Kidney (tissue), 14 donors: ENCODE results near the gene AGBL5. TPM values are rescaled to one million over a fixed set of nuclear protein-coding genes. Genes with fewer than 3 reads are reported as not detected.

Source experiments
- DNase-seq, 5 donors: peaks; one replicate each; pipeline ENCODE4 v3.0.0-alpha.2; 2013 to 2020
- FAIRE-seq: peaks from 2 replicates; lab custom pipeline; 2012; peaks lifted over from hg19 to GRCh38; lab: Jason Lieb, UNC
- H3K27ac ChIP-seq, 2 donors: one replicate each; pipeline ENCODE4 v1.7.0; 2013; ENCODE audit warnings: low read depth in 2 of 2, low read length in 2 of 2, inconsistent platforms in 1 of 2
- H3K27me3 ChIP-seq: one replicate; pipeline ENCODE4 v1.7.1; 2013; ENCODE audit warnings: low read length, inconsistent platforms; ENCODE audit not compliant: control insufficient read depth, insufficient read depth
- H3K36me3 ChIP-seq, 3 donors: one replicate each; pipeline versions ENCODE4 v1.7.0 to v1.7.1; 2013; ENCODE audit warnings: low read length in 3 of 3, control low read depth in 1 of 3, inconsistent platforms in 1 of 3; ENCODE audit not compliant: insufficient read depth in 3 of 3, control insufficient read depth in 2 of 3
- H3K4me1 ChIP-seq, 3 donors: one replicate each; pipeline versions ENCODE4 v1.7.0 to v1.7.1; 2013; ENCODE audit warnings: low read length in 3 of 3, inconsistent platforms in 1 of 3, low read depth in 1 of 3; ENCODE audit not compliant: control insufficient read depth in 2 of 3, insufficient read depth in 2 of 3
- H3K4me3 ChIP-seq, 3 donors: one replicate each; pipeline versions ENCODE4 v1.7.0 to v1.8.1; 2013; ENCODE audit warnings: low read length in 3 of 3, control low read depth in 1 of 3, inconsistent platforms in 1 of 3
- H3K9ac ChIP-seq, 3 donors: one replicate each; pipeline versions ENCODE4 v1.7.0 to v1.7.1; 2013; ENCODE audit warnings: low read length in 3 of 3, control low read depth in 1 of 3, inconsistent platforms in 1 of 3
- H3K9me3 ChIP-seq, 3 donors: one replicate each; pipeline versions ENCODE4 v1.7.0 to v1.7.1; 2013; ENCODE audit warnings: low read length in 3 of 3, control low read depth in 1 of 3, inconsistent platforms in 1 of 3; ENCODE audit not compliant: control insufficient read depth in 2 of 3, insufficient read depth in 1 of 3
- intact Hi-C: fragments of 100-400 bp; cut with DNase I; formaldehyde crosslinking; loops from one replicate; pipeline ENCODE4 v1.11.1; 2022
- polyA plus RNA-seq: library from polyadenylated mRNA; stranded (reverse); fragments of 350-450 nt; fragmentation: Illumina TruSeq; extraction: RNeasy Lipid Tissue Mini Kit (QIAGEN cat#74804); gene quantifications from one replicate; pipeline ENCODE4 v1.2.3, GENCODE V29; 2014; ENCODE audit warnings: low read depth, low replicate concordance; ENCODE audit not compliant: insufficient read depth
- total RNA-seq: library from RNA; stranded (reverse); fragmentation: NEBNext Ultra II Directional; extraction: Animal tissue kit (Norgen Biotek cat#: 25700); gene quantifications from one replicate; pipeline ENCODE4 v1.2.1, GENCODE V29; 2021
- TF ChIP-seq, protein P1 (sequence below): IDR thresholded peaks from 3 replicates; pipeline ENCODE4 v1.5.1; 2012; ENCODE audit warnings: mild to moderate bottlenecking, moderate library complexity, borderline replicate concordance; ENCODE audit not compliant: insufficient read depth; ENCODE audit errors: extremely low read depth
- donor health status: control.
- donor health status: control.
- donor health status: control.
- donor health status: control.
- donor health status: control.
- donor health status: DM: yes; HTN: yes; CAD: no.
- donor health status: Normal renal cell carcinoma (clear cell type).

Gene AGBL5
- total and polyA plus RNA-seq, 2 donors from 2014 or later, result 33.4 to 36.5 TPM

DNA sequence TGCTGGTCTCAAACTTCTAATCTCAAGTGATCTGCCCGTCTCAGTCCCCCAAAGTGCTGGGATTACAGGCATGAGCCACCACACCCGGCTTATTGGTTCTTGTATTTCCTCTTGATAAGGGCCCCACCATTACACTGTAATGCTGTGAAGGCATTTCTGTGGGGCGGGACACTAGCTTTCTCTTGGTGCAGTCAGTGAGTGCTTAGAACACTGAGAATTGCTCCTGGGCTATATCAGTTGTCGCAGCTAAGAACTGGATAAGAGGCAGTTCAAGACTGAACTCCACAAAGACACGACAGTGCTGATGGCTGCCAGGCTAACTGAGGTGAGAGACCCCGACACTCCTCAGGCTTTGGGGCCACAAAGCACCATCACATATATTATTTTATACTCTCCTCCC is 37.2 kb downstream of the AGBL5 start:
- Histone ChIP-seq H3K27ac (peak overlapping the region in 1 of 2 donors; percentile 42), H3K4me1 (peaks cover 0 to 16% (median 10%) of the 10 kb centered on the region in 3 donors), H3K9ac (peak overlapping the region in 1 of 3 donors; percentile 42), H3K9me3 (no peaks in the 10 kb centered on the region), H3K36me3 (no peaks in the 10 kb centered on the region), H3K27me3 (no peaks in the 10 kb centered on the region), H3K4me3 (peak overlapping the region in 2 of 3 donors; percentile 55 to 92)
- TF ChIP-seq, protein P1, sequence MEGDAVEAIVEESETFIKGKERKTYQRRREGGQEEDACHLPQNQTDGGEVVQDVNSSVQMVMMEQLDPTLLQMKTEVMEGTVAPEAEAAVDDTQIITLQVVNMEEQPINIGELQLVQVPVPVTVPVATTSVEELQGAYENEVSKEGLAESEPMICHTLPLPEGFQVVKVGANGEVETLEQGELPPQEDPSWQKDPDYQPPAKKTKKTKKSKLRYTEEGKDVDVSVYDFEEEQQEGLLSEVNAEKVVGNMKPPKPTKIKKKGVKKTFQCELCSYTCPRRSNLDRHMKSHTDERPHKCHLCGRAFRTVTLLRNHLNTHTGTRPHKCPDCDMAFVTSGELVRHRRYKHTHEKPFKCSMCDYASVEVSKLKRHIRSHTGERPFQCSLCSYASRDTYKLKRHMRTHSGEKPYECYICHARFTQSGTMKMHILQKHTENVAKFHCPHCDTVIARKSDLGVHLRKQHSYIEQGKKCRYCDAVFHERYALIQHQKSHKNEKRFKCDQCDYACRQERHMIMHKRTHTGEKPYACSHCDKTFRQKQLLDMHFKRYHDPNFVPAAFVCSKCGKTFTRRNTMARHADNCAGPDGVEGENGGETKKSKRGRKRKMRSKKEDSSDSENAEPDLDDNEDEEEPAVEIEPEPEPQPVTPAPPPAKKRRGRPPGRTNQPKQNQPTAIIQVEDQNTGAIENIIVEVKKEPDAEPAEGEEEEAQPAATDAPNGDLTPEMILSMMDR, result no peak
- DNase-seq (no peak), FAIRE-seq (no peak)
- intact Hi-C loops, result no loop called here

DNA sequence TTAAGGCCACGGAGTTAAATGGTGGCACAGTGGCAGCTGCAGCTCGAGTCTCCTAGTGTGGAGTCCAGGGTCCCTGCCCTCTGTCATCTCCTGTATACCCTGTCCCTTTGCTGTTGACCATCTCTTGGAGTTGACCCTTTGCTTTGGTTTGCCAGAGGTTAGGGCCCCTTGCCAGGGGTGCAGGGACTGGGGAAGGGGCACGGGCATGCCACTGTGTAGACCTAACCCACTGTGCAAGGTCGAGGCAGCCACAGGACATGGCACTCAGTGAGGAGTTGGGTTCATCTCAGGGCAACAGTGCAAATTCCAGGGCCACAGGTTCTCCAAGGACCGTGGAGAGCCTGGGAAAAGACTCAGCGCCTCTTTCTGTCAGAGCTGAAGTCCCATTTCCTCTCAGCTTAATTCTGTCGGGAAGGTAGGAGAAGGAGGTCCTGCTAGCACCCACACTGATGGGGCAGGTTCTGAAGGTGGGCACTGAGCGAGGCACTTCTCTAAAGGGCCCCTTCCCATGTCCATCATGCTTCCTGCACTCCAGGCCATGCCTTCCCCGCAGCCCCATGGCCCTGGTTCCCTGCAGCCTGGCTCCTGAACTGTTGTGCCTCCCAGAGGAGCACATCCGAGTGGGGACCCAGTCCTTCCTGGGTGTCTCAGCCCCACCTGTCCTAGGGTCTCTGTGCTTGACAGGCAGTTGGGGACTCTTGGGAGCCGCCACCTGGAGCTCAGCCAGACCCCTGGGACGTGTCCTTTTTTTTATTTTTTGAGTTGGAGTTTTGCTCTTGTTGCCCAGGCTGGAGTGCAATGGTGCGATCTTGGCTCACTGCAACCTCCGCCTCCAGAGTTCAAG is 37.9 kb downstream of the AGBL5 start:
- peak overlapping the region in 2 of 3 donors; percentile 55 to 92 for H3K4me3 ChIP-seq
- peak overlapping the region; percentile 42 to 44 for H3K27ac ChIP-seq
- H3K9me3 ChIP-seq, result no peaks in the 10 kb centered on the region
- intact Hi-C loops, result no loop called here
- peaks cover 0 to 18% (median 11%) of the 10 kb centered on the region in 3 donors for H3K4me1 ChIP-seq
- FAIRE-seq (no peak), DNase-seq (peak in 1 of 5 donors; percentile 61)
- H3K9ac ChIP-seq, result peak overlapping the region in 1 of 3 donors; percentile 42
- no peaks in the 10 kb centered on the region for H3K36me3 ChIP-seq
- H3K27me3 ChIP-seq, result no peaks in the 10 kb centered on the region
- TF ChIP-seq, protein P1, result no peak

DNA sequence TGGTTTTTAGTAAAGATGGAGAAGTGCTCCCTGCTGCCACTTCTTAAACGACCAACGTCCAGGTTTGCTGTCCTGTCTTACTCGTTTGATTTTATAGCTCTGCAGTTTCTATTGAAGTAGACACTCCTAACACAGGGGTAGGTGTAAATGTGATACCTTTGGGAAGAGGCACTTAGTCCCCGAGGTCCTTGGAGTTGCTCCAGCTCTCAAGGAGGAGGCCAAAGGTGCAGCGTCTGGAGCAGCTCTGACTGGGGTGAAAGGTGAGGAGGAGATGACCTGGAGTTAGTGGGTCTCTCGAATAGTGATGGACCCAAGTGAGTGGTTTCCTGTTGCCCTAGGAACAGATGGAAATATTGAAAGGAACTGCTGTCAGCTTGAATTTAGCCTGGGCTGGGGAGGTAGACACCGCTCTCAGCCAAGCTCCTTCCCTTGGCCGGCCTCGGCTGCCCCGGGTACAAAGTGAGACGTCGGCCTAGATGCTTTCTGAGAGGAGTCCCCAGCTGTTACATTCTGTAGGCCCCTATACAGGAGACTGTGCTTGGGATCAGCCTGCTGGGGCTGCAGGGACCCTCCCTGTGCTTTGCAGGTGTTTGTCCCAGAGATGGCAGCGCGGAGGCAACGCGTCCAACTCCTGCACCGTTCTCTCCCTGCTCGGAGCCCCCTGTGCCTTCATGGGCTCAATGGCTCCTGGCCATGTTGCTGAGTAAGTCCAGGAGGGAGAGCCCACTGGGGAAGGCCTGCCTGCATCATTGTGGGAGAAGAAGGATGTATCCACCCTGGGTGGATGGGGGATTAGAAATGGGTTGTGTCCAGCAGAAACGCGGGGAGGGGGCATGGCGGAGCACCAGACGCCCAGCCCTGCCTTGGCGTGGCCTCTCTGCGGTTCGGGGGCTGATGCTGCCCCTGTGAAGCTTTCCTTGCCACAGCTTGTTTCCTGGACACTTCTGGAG is 40.6 kb downstream of the AGBL5 start:
- no peaks in the 10 kb centered on the region for H3K27me3 ChIP-seq
- no peaks in the 10 kb centered on the region for H3K36me3 ChIP-seq
- intact Hi-C loops, result loop anchor here (10.0 kb wide), 1 partner anchor 213 kb away; the partner anchor contains the start of gene UCN
- H3K4me1 ChIP-seq, result peaks cover 0 to 28% (median 12%) of the 10 kb centered on the region in 3 donors
- H3K27ac ChIP-seq, result peak overlapping the region; percentile 43 to 48
- DNase-seq (peak in 1 of 5 donors; percentile 59), FAIRE-seq (no peak)
- H3K4me3 ChIP-seq, result peak overlapping the region in 2 of 3 donors; percentile 40
- no peak overlapping the region for H3K9ac ChIP-seq
- TF ChIP-seq, protein P1, result no peak
- H3K9me3 ChIP-seq, result no peaks in the 10 kb centered on the region
